ENCODE results near the gene PRPF18.

PRPF18 gene

GRCh38 chr10:13615650-13616300 is 29.0 kb downstream of the PRPF18 start:
- Mint-ChIP-seq H3K27ac (no peak overlapping the region), H3K9me3 (no peaks in the 10 kb centered on the region), H3K4me1 (ENCODE audit: low read depth) (no peaks in the 10 kb centered on the region), H3K4me3 (no peak overlapping the region), H3K27me3 (no peaks in the 10 kb centered on the region), H3K36me3 (ENCODE audit: low read depth) (peaks cover 89% of the 10 kb centered on the region)
- intact Hi-C loops (cut with micrococcal nuclease): no loop called here

GRCh38 chr10:13617116-13617515 is 30.4 kb downstream of the PRPF18 start:
- Mint-ChIP-seq H3K4me1 (ENCODE audit: low read depth) (no peaks in the 10 kb centered on the region), H3K27me3 (no peaks in the 10 kb centered on the region), H3K27ac (no peak overlapping the region), H3K36me3 (ENCODE audit: low read depth) (peaks cover 84% of the 10 kb centered on the region), H3K9me3 (no peaks in the 10 kb centered on the region), H3K4me3 (no peak overlapping the region)
- intact Hi-C loops (cut with micrococcal nuclease): no loop called here

- Mint-ChIP-seq H3K27ac (no peak overlapping the region), H3K4me3 (no peak overlapping the region), H3K27me3 (no peaks in the 10 kb centered on the region), H3K36me3 (ENCODE audit: low read depth) (peaks cover 41% of the 10 kb centered on the region), H3K9me3 (no peaks in the 10 kb centered on the region), H3K4me1 (ENCODE audit: low read depth) (no peaks in the 10 kb centered on the region)
- intact Hi-C loops (cut with micrococcal nuclease): no loop called here
Observed at GRCh38 chr10:13621931-13622330, 35.2 kb downstream of the PRPF18 start.

- Mint-ChIP-seq H3K27me3 (no peaks in the 10 kb centered on the region), H3K9me3 (no peaks in the 10 kb centered on the region), H3K27ac (no peak overlapping the region), H3K36me3 (ENCODE audit: low read depth) (peaks cover 17% of the 10 kb centered on the region), H3K4me3 (no peak overlapping the region), H3K4me1 (ENCODE audit: low read depth) (no peaks in the 10 kb centered on the region)
- intact Hi-C loops (cut with micrococcal nuclease): no loop called here
Observed at GRCh38 chr10:13624630-13625029, 37.9 kb downstream of the PRPF18 start.

GRCh38 chr10:13627459-13628310 is 40.9 kb downstream of the PRPF18 start:
- intact Hi-C loops (cut with micrococcal nuclease): no loop called here
- H3K4me3 Mint-ChIP-seq: no peak overlapping the region
- H3K4me1 Mint-ChIP-seq (ENCODE audit: low read depth): peaks cover 18% of the 10 kb centered on the region
- no peak overlapping the region for H3K27ac Mint-ChIP-seq
- H3K36me3 Mint-ChIP-seq (ENCODE audit: low read depth): peaks cover 28% of the 10 kb centered on the region
- no peaks in the 10 kb centered on the region for H3K9me3 Mint-ChIP-seq
- no peaks in the 10 kb centered on the region for H3K27me3 Mint-ChIP-seq

- H3K27ac Mint-ChIP-seq: no peak overlapping the region
- no peaks in the 10 kb centered on the region for H3K27me3 Mint-ChIP-seq
- H3K9me3 Mint-ChIP-seq: no peaks in the 10 kb centered on the region
- peaks cover 26% of the 10 kb centered on the region for H3K4me1 Mint-ChIP-seq (ENCODE audit: low read depth)
- intact Hi-C loops (cut with micrococcal nuclease): no loop called here
- H3K4me3 Mint-ChIP-seq: no peak overlapping the region
- peaks cover 35% of the 10 kb centered on the region for H3K36me3 Mint-ChIP-seq (ENCODE audit: low read depth)
Observed at GRCh38 chr10:13628661-13629060, 41.9 kb downstream of the PRPF18 start.

- no peaks in the 10 kb centered on the region for H3K9me3 Mint-ChIP-seq
- H3K4me3 Mint-ChIP-seq: no peak overlapping the region
- no peak overlapping the region for H3K27ac Mint-ChIP-seq
- no peaks in the 10 kb centered on the region for H3K27me3 Mint-ChIP-seq
- H3K4me1 Mint-ChIP-seq (ENCODE audit: low read depth): peaks cover 31% of the 10 kb centered on the region
- peaks cover 40% of the 10 kb centered on the region for H3K36me3 Mint-ChIP-seq (ENCODE audit: low read depth)
- intact Hi-C loops (cut with micrococcal nuclease): no loop called here
Observed at GRCh38 chr10:13629116-13629515, 42.4 kb downstream of the PRPF18 start.

- intact Hi-C loops (cut with micrococcal nuclease): no loop called here
- Mint-ChIP-seq H3K27ac (no peak overlapping the region), H3K4me3 (no peak overlapping the region), H3K27me3 (no peaks in the 10 kb centered on the region), H3K4me1 (ENCODE audit: low read depth) (peaks cover 33% of the 10 kb centered on the region), H3K9me3 (no peaks in the 10 kb centered on the region), H3K36me3 (ENCODE audit: low read depth) (peaks cover 43% of the 10 kb centered on the region)
Observed at GRCh38 chr10:13630231-13630630, 43.5 kb downstream of the PRPF18 start.

- no peak overlapping the region for H3K4me3 Mint-ChIP-seq
- no peaks in the 10 kb centered on the region for H3K9me3 Mint-ChIP-seq
- H3K36me3 Mint-ChIP-seq (ENCODE audit: low read depth): peaks cover 52% of the 10 kb centered on the region
Observed at GRCh38 chr10:13631594-13631993, 44.8 kb downstream of the PRPF18 start.

GRCh38 chr10:13632440-13632839 is 45.7 kb downstream of the PRPF18 start:
- Mint-ChIP-seq H3K27ac (no peak overlapping the region), H3K36me3 (ENCODE audit: low read depth) (peaks cover 54% of the 10 kb centered on the region)

More at GRCh38 chr10:13631594-13631993, 44.8 kb downstream of the PRPF18 start:
- intact Hi-C loops (cut with micrococcal nuclease): no loop called here
- peaks cover 33% of the 10 kb centered on the region for H3K4me1 Mint-ChIP-seq (ENCODE audit: low read depth)
- peak overlapping the region; percentile 36 for H3K27ac Mint-ChIP-seq
- no peaks in the 10 kb centered on the region for H3K27me3 Mint-ChIP-seq

GRCh38 chr10:13632884-13633440 is 46.2 kb downstream of the PRPF18 start:
- Mint-ChIP-seq H3K27ac (no peak overlapping the region), H3K9me3 (no peaks in the 10 kb centered on the region), H3K36me3 (ENCODE audit: low read depth) (peaks cover 59% of the 10 kb centered on the region)

More at GRCh38 chr10:13632440-13632839, 45.7 kb downstream of the PRPF18 start:
- Mint-ChIP-seq H3K4me3 (no peak overlapping the region), H3K4me1 (ENCODE audit: low read depth) (peaks cover 33% of the 10 kb centered on the region), H3K27me3 (no peaks in the 10 kb centered on the region), H3K9me3 (no peaks in the 10 kb centered on the region)
- intact Hi-C loops (cut with micrococcal nuclease): no loop called here

GRCh38 chr10:13633689-13634088 is 46.9 kb downstream of the PRPF18 start:
- H3K4me3 Mint-ChIP-seq: no peak overlapping the region
- no peak overlapping the region for H3K27ac Mint-ChIP-seq
- H3K27me3 Mint-ChIP-seq: no peaks in the 10 kb centered on the region
- intact Hi-C loops (cut with micrococcal nuclease): no loop called here
- H3K9me3 Mint-ChIP-seq: no peaks in the 10 kb centered on the region
- peaks cover 33% of the 10 kb centered on the region for H3K4me1 Mint-ChIP-seq (ENCODE audit: low read depth)
- H3K36me3 Mint-ChIP-seq (ENCODE audit: low read depth): peaks cover 67% of the 10 kb centered on the region

More at GRCh38 chr10:13632884-13633440, 46.2 kb downstream of the PRPF18 start:
- Mint-ChIP-seq H3K4me1 (ENCODE audit: low read depth) (peaks cover 33% of the 10 kb centered on the region), H3K27me3 (no peaks in the 10 kb centered on the region), H3K4me3 (no peak overlapping the region)
- intact Hi-C loops (cut with micrococcal nuclease): no loop called here

- Mint-ChIP-seq H3K36me3 (ENCODE audit: low read depth) (peaks cover 72% of the 10 kb centered on the region), H3K4me3 (no peak overlapping the region), H3K27ac (no peak overlapping the region), H3K4me1 (ENCODE audit: low read depth) (peaks cover 33% of the 10 kb centered on the region), H3K9me3 (no peaks in the 10 kb centered on the region), H3K27me3 (no peaks in the 10 kb centered on the region)
- intact Hi-C loops (cut with micrococcal nuclease): no loop called here
Observed at GRCh38 chr10:13634207-13634606, 47.4 kb downstream of the PRPF18 start.

GRCh38 chr10:13636776-13637175 is 50.0 kb downstream of the PRPF18 start:
- Mint-ChIP-seq H3K4me1 (ENCODE audit: low read depth) (peaks cover 23% of the 10 kb centered on the region), H3K36me3 (ENCODE audit: low read depth) (peaks cover 74% of the 10 kb centered on the region), H3K27ac (no peak overlapping the region), H3K27me3 (no peaks in the 10 kb centered on the region), H3K4me3 (no peak overlapping the region), H3K9me3 (peaks cover 17% of the 10 kb centered on the region)
- intact Hi-C loops (cut with micrococcal nuclease): no loop called here
